HUDEP-2 (cell line): ENCODE results near the gene WDR12.
"Not testable (repeated sequence)": the region's sequence is repeated elsewhere in the genome, so short reads cannot be mapped to it uniquely, and the experiment has no call there.

Experiments
- DNase-seq, 76 experiments: peaks; one replicate each; lab custom pipeline; 2025; ENCODE audit not compliant: unreplicated experiment in 76 of 76; lab: John Stamatoyannopoulos, UW

The WDR12 gene

DNA sequence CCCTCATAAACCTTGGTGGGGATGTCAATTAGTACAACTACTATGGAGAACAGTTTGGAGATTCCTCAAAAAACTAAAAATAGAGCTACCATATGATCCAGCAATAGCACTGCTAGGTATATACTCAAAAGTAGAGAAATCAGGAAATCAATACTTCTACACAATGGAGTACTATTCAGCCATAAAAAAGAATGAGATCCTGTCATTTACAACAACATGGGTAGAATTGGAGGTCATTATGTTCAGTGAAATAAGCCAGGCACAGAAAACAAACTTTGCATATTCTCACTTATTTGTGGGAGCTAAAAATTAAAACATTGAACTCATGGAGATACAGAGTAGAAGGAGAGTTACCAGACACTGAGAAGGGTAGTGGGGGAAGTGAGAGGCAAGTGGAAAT is 6.0 kb downstream of the WDR12 start:
- not testable (repeated sequence) for DNase-seq

DNA sequence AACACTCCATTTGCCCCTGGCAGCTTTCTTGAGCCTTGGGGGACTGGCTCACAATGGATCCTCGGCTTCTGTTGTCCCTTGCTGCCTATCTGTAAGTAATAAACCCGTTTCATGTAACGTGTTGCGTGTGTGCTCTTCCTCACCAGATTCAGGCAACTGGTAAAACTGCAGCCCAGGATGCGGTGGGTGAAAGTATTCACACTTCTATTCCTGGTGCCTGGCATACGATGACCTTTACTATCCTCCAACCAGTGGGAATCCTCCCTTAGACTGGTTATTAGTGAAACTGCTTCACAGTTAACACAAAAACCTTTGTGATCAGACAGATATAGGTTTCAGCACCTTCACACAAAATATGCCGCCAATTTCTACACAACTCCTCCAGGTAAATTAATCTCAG is 26.3 kb downstream of the WDR12 start:
- no peak for DNase-seq

DNA sequence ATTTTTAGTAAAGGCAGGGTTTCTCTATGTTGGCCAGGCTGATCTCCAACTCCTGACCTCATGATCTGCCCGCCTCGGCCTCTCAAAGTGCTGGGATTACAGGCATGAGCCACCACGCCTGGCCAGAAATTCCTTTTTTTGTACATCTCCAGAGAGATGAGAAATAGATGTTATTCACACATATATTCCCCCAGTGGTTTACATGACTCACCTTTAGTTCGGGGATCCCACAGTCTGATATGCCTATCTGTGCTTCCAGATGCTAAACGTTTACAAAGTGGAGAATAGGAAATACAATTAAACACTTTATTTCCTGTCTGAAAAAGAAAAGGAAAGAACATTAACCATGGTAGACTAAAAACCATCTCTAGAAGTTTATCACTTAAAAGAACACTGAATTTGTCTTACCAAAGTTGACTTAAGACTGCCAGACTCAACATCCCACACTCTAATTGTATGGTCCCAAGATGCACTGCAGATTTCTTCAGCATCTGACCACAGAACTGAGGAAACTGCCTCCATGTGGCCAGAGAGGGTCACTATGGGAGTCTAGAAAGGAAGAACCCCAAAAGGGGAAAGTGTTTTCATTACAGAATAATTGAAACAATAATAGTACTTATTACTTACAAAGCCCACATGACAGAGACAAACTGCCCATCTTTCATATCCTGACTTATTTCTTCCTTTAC is 27.3 kb downstream of the WDR12 start:
- peak in 1 of 76 experiments; percentile 18 for DNase-seq

DNA sequence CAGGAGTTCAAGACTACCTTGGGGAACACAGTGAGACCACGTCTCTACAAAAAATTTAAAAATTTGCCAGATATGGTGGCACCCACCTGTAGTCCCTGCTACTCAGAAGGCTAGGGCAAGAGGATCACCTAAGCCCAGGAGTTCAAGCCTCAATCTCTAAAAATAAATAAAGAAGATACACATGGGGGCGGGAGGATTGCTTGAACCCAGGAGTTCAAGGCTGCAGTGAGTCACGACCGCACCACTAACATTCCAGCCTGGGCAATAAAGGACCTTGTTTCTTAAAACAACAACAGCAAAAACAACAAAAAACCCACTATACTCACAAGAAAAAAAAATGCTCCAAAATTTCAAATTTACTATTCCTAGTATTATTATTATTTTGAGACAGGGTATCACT is 29.9 kb downstream of the WDR12 start:
- no peak for DNase-seq

DNA sequence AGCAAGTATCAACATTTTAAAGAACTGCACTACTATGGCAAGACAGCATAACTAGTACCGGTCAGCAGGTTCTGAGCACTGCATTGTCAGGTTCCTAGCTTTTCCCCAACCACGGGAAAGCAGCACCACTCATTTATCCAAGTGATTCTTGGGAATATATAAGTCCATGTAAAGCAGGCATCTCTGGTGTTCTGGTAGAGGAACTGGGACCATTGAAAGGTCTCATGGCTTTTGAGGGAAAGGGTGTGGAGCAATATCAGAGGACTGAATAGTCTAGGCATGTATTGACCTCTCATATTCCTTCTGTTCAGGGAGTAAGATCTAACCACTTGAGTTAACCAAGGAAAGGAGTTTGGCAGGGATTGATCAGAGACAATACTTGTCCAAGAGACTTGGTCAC is 33.8 kb downstream of the WDR12 start:
- DNase-seq: no peak

DNA sequence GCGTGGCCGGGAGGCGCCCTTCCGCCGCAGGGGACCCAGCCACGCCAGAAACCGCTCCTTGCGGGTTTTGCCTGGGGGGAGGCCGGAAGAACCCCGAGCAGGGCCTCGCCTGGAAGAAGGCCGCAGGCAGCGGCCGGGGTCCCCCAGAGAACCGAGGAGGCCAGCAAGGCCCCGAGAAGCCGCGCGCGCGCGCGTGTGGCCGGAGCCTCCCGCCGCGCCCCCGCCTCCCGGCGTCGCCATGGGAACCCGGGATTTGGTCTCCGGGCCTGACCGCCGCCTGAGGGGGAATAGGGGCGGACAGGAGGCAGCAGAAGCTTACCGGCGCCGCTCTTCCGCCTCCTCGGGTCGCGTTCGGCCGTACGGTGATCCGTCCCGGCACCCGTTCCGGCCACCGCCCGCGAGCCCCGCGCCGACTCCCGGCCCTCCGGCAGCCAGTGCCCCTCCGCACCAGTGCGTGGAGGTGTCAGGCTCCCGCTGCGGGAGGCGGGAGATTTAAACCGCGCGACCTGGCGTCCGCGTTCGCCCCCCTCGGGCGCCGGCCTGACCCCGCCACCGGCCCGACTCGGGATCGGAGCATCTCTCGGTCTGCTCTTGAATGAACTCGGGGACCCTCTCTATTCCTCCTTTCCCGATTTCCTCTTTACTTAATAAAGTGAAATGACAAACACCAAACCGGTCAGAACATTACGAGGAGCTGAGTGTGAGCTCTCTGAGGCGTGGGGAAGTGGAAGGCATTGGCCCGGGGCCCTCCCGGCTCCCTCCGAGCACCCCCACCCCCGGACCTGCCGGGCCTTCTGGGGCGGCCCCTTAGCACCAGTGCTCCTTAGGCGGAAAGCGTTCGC is 40.0 kb downstream of the WDR12 start, which contains the start of gene ICA1L:
Gene ICA1L, minus strand, starts transcription at position 467 of the 842 bp plus-strand sequence. CDS start 42,757 bp downstream, outside the sequence.
- DNase-seq: peak in 48 of 76 experiments; percentile 5 to 70 (median 43)

DNA sequence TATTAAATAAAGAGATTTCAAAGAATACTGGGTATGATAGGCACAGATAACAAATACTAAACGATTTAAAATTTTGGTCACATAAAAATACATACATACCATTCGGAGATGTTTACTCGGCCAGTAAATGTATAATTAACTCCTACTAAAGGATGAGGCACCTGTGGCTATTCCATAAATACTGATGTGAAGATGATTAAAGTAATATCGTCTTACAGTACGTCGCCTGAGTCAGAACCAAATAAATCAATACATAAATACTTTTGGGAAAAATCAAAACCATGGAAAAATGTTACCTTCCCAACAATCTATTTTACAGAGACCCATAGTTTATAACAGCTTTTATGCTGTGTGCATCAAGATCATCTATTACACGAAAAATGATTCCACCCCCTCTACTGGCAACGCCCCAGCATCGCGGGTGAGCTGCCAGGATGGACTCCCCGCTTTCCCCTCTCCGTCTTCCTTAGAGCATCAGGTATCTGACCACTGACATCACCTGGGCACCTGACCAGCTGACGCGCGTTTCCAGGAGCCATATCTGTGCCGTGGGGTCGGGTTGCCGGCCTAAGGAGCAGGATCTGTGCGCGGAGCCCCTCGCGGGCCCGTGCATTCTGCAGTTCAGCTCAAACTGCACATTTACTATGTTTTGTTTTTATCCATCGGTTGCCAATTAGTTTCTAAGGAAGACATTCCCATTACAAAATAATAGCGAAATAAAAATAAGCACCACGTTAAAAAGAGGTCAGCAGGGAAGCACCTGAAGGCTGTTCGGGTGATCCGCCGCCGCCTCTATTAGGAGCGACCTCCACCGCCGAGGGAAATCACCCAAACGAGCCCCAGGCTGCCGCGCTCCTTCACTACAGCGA is 40.8 kb downstream of the WDR12 start:
- peak in 65 of 76 experiments; percentile 2 to 65 (median 41) for DNase-seq

DNA sequence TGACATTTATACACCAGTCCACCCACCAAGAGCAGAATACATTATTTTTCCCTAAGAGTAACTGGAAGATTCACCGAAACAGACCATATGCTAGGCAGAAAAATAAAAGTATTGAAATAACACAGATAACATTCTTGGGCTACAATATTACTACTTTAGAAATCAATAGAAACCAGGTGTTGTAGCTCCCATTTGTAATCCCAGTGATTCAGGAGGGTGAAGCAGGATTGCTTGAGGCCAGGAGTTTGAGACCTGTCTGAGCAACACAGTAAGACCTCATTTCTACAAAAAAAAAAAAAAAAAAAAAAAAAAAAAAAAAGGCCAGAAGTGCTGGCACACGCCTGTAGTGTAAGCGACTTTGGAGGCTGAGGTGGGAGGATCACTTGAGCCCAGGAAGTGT is 49.5 kb downstream of the WDR12 start:
- no peak for DNase-seq

DNA sequence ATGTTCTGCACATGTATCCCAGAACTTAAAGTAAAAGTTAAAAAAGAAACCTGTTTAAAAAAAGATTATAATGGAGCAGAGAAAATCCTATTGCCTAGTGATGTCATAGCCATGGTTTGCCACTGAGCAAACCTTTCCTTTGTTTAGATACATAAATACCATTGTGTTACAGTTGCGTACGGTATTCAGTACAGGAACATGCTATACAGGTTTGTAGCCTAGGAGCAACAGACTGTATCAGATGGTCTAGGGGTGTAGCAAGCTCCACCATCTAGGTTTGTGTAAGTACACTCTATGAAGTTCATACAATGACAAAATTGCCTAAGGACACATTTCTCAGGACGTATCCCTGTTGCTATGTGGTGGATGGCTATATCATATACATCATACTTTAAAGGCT is 52.9 kb downstream of the WDR12 start:
- no peak for DNase-seq

DNA sequence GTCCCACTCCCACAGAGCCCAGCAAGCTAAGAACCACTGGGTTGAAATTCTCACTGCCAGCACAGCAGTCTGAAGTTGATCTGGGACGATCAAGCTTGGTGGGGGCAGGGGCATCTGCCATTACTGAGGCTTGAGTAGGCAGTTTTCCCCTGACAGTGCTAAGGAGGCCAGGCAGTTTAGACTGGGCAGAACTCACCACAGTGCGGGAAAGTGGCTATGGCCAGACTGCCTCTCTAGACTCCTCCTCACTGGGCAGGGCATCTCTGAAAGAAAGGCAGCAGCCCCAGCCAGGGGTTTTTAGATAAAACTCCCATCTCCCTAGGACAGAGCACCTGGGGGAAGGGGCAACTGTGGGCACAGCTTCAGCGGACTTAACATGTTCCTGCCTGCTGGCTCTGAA is 62.1 kb downstream of the WDR12 start:
- not testable (repeated sequence) for DNase-seq

DNA sequence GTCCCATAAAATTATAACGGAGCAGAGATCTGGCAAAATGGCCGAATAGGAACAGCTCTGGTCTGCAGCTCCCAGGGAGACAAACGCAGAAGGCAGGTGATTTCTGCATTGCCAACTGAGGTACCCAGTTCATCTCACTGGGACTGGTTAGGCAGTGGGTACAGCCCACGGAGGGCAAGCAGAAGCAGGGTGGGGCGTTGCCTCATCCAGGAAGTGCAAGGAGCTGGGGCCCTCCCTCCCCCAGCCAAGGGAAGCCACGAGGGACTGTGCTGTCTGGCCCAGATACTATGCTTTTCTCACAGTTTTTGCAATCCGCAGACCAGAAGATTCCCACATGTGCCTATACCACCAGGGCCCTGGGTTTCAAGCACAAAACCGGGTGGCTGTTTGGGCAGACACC is 62.7 kb downstream of the WDR12 start:
- DNase-seq: peak in 3 of 76 experiments; percentile 4 to 7 (median 5)

DNA sequence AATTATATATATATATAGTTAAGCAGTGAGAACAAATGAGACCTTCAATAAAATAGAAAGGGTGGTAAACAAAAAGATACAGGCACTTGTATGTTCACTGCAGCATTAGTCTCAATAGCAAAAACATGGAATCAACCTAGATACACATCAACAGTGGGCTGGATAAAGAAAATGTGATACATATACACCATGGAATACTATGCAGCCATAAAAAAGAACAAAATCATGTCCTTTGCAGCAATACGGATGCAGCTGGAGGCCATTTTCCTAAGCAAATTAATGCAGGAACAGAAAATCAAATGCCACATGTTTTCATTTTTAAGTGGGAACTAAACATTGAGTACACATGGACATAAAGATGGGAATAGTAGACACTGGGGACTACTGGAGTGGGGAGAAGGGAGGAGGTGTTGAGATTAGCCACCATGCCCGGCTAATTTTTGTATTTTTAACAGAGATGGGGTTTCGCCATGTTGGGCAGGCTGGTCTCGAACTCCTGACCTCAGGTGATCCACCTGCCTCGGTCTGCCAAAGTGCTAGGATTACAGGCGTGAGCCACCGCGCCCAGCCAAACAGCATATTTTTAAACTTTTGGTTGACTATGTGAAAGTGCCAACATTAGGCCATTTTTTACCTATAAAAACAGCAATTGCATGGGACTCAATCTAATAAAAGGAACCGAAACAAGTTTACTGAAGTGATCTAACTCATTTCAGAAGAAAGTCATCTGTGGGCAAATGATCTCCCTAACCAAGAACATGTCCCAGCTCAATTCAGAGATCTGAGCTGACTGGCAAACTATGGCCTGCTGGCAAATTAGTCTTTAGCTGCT is 63.6 kb downstream of the WDR12 start:
- no peak for DNase-seq

DNA sequence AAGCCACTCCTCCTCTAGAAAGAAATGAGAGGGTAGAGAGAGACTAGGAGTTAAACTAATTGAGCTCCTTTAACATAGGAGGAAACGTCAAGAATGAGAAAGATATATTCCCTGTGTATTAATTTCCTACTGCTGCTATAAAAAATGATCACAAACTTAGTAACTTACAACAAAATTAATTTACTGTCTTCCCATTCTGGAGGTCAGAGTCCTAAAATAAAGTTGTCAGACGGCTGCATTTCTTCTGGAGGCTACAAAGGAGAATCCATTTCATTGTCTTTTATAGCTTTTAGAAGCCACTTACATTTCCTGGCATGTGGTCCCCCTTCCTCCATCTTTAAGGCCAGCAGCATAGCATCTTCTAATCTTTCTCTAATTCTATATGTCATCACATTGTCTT is 66.8 kb downstream of the WDR12 start:
- no peak for DNase-seq

DNA sequence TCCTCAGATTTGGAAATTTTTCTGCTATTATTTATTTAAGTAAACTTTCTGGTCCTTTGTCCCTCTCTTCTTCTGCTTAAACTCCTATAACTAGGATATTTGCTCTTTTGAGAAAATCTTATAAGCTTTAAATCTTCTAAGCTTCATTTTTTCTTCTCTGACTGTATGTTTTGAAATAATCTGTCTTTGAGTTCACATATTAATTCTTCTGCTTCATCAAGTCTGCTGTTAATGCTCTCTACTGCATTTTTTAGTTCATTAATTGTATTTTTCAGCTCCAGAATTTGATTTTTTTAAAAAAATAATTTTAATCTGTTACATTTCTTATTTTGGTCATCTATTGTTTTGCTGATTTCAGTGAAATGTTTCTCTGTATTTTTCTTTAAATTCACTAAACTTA is 68.8 kb downstream of the WDR12 start:
- DNase-seq: no peak

DNA sequence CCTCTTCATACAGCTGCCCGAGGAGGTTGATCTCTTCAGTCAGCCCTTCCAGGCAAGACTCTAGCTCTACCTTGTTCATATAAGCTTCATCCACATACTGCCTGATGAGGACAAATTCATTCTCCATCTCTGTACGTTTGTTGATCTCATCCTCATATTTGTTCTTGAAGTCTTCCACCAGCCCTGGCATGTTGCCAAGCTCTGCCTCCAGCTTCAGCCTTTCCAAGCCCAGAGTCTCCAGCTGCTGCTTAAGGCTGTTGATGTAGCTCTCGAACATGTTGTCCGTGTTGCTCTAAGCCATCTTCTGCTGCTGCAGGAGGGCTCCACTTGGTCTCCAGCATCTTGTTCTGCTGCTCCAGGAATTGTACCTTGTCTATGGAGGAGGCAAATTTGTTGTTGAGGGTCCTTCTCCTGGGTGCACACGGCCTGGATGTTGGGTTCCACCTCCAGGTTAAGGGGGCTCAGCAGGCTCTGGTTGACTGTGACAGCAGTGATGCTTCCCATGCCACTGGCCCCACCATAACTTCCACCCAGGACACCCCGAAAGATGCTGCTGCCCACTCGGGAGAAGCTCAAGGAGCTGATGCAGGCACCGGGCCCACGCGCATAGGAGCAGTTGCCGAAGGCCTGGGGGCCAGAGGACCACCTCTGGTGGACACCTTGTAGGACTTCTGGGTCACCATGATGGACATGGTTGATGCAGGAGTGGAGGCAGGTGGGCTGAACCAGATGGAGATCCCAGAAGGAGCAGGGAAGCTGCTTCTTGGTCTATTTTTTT is 70.2 kb downstream of the WDR12 start:
- peak in 2 of 76 experiments; percentile 13 for DNase-seq

DNA sequence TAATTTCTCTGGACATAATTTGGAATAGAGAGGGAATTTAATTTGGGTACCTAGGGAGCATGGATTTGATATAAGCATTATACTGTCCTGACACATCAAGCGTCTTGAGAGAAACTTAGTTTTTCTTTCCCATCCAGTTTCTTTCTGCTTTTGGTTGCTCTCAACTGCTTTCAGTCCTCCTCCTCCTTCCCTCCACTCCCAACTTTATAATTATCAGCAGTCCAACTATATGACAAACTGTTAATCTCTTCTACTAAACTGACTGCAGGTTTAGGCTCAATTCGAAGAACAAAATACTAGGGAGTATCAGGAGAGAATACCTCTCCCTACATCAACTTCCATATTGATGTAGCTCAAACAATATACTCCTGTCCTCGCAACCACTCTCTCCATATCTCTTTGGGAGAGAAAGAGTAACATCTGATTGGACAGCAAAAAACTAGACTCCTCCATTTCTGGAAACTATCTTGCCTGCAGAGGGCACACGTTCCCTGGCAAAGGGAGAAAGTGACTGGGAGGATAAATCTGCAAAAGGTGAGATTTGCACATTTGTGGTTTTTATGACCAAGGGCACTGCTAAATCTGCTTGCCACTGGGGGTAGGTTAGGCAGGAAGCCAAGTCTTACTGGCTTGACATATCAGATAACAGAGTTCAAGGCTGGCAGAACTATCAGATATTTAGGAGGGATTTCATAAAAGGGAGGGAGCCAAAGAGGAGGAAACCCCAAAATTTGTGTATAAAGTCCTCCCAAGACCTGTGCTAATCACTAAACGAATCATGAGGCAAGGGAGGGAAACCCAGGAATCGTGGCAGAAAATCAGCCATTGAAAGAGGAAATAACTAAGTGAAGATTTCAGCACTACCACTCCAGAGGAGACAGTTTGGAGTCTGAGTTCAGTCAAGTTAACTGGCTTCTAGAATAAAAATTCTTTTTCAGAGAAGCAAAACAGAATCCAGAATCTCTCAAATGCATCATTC is 79.9 kb downstream of the WDR12 start:
- DNase-seq: peak in 53 of 76 experiments; percentile 3 to 67 (median 30)

DNA sequence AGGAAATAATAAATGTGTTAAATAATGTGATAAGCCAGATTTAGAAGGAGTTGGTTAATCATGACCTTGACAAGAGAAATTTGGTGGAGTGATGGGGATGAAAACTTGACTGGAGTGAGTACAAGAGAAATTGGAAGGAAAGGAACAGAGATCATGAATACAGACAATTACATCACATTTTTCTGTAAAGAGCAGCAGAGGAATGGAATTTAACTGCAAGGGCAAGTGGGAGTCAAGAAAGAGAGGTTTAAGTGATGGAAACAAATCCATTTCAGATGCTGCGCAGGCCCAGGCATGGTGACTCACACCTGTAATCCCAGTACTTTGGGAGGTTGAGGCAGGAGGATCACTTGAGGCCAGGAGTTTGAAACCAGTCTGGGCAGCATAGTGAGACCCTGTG is 86.6 kb downstream of the WDR12 start:
- DNase-seq: no peak
